SK-N-SH (cell line): ENCODE results near the gene TRAPPC2B. TPM values are rescaled to one million over a fixed set of nuclear protein-coding genes. Genes with fewer than 3 reads are reported as not detected.

Experiments
- CTCF ChIA-PET: fragments of 300-600, 350-600 bp; formaldehyde crosslinking; extraction: SDS; loops from one replicate; lab custom pipeline; 2021; lab: Yijun Ruan, JAX
- POLR2A ChIA-PET: fragments of 350-600 bp; sonication (Branson Sonifier 250); formaldehyde crosslinking; extraction: SDS; loops from one replicate; lab custom pipeline; 2020; ENCODE audit warnings: antibody characterized with exemption, inconsistent platforms; lab: Yijun Ruan, JAX
- DNase-seq: peaks from one replicate; pipeline ENCODE4 v3.0.0; 2012
- H2AFZ ChIP-seq: fragments of 200-600 bp; sonication (generic); 2 replicates; pipeline ENCODE4 v1.8.1; 2016; ENCODE audit warnings: antibody characterized with exemption, mild to moderate bottlenecking, low read depth
- H3F3A ChIP-seq: fragments of 200-600 bp; sonication (generic); replicated peaks from 2 replicates; pipeline ENCODE3; 2016; ENCODE audit warnings: antibody characterized with exemption, mild to moderate bottlenecking; ENCODE audit not compliant: insufficient read depth
- H3K27ac ChIP-seq, 2 experiments: fragments of 200-500 bp in 1 of 2; fragments of 200-600 bp in 1 of 2; sonication (Bioruptor generic) in 1 of 2; sonication (generic), shearing (Covaris generic) in 1 of 2; 2 replicates each; pipeline versions ENCODE4 v1.5.1 to v1.6.1; 2014 to 2016; ENCODE audit warnings: low read depth in 2 of 2, inconsistent platforms in 1 of 2, low read length in 1 of 2, mild to moderate bottlenecking in 1 of 2, mixed read lengths in 1 of 2
- H3K27me3 ChIP-seq: fragments of 200-600 bp; sonication (generic), shearing (Covaris generic); 2 replicates; pipeline ENCODE4 v1.6.1; 2016; ENCODE audit warnings: mixed run types; ENCODE audit not compliant: insufficient read depth
- H3K36me3 ChIP-seq, 2 experiments: fragments of 200-500 bp in 1 of 2; fragments of 200-600 bp in 1 of 2; sonication (Bioruptor generic) in 1 of 2; sonication (generic) in 1 of 2; replicated peaks in 1 of 2; 2 replicates each; pipeline versions ENCODE3 to v1.5.1; 2014 to 2016; ENCODE audit warnings: low read length in 1 of 2, mild to moderate bottlenecking in 1 of 2; ENCODE audit not compliant: insufficient read depth in 2 of 2, control insufficient read depth in 1 of 2
- H3K4me1 ChIP-seq, 2 experiments: fragments of 200-500 bp in 1 of 2; fragments of 200-600 bp in 1 of 2; sonication (Bioruptor generic) in 1 of 2; sonication (generic), shearing (Covaris generic) in 1 of 2; 2 replicates each; pipeline versions ENCODE4 v1.5.1 to v1.6.1; 2014 to 2016; ENCODE audit warnings: low read depth in 1 of 2, low read length in 1 of 2, mixed run types in 1 of 2; ENCODE audit not compliant: insufficient read depth in 2 of 2, control insufficient read depth in 1 of 2
- H3K4me2 ChIP-seq: fragments of 200-600 bp; sonication (generic), shearing (Covaris generic); 2 replicates; pipeline ENCODE4 v1.6.1; 2017; ENCODE audit warnings: mixed run types
- H3K4me3 ChIP-seq, 2 experiments: fragments of 200-500 bp in 1 of 2; fragments of 200-600 bp in 1 of 2; sonication (Bioruptor generic) in 1 of 2; sonication (generic), shearing (Covaris generic) in 1 of 2; 2 replicates each; pipeline versions ENCODE4 v1.5.1 to v1.8.1; 2014 to 2016; ENCODE audit warnings: low read depth in 2 of 2, inconsistent platforms in 1 of 2, low read length in 1 of 2, mild to moderate bottlenecking in 1 of 2, mixed read lengths in 1 of 2, moderate library complexity in 1 of 2
- H3K79me2 ChIP-seq: fragments of 200-600 bp; sonication (generic); 2 replicates; pipeline ENCODE4 v1.8.1; 2017; ENCODE audit warnings: mild to moderate bottlenecking; ENCODE audit not compliant: insufficient read depth
- H3K9ac ChIP-seq: fragments of 200-600 bp; sonication (generic); 2 replicates; pipeline ENCODE4 v1.6.1; 2017; ENCODE audit warnings: mixed run types
- H3K9me2 ChIP-seq: fragments of 200-600 bp; sonication (generic); 2 replicates; pipeline ENCODE4 v1.6.1; 2017; ENCODE audit warnings: mixed run types
- H3K9me3 ChIP-seq: fragments of 200-600 bp; sonication (generic); 2 replicates; pipeline ENCODE4 v1.6.1; 2017; ENCODE audit warnings: mixed run types, mild to moderate bottlenecking, moderate library complexity
- H4K20me1 ChIP-seq: fragments of 200-600 bp; sonication (generic); 2 replicates; pipeline ENCODE4 v1.6.1; 2017; ENCODE audit warnings: mild to moderate bottlenecking, mixed run types; ENCODE audit not compliant: insufficient read depth
- CHD2 ChIP-seq: fragments of 150-350 bp; IDR thresholded peaks from 2 replicates; pipeline ENCODE4 v1.6.1; 2018; ENCODE audit warnings: low read length; ENCODE audit not compliant: partially characterized antibody
- ELF1 ChIP-seq: IDR thresholded peaks from 2 replicates; pipeline ENCODE4 v1.4.0; 2012
- EZH2phosphoT487 ChIP-seq: fragments of 200-600 bp; sonication (generic); IDR thresholded peaks from 2 replicates; pipeline ENCODE4 v1.6.1; 2017; ENCODE audit warnings: low read depth, mixed run types, mild to moderate bottlenecking, antibody characterized with exemption, moderate library complexity, borderline replicate concordance
- FOSL2 ChIP-seq: IDR thresholded peaks from 2 replicates; pipeline ENCODE4 v1.4.0; 2012; ENCODE audit warnings: low read depth, mild to moderate bottlenecking, moderate library complexity, borderline replicate concordance
- FOXJ3 ChIP-seq: sonication (generic); formaldehyde crosslinking; IDR thresholded peaks from 2 replicates; pipeline ENCODE4 v1.5.1; 2020; ENCODE audit warnings: mild to moderate bottlenecking, missing genetic modification reagents
- FOXM1 ChIP-seq: IDR thresholded peaks from 2 replicates; pipeline ENCODE4 v1.4.0; 2012; ENCODE audit warnings: low read depth, mild to moderate bottlenecking
- IRF3 ChIP-seq: fragments of 150-350 bp; IDR thresholded peaks from 2 replicates; pipeline ENCODE4 v1.6.1; 2016; ENCODE audit warnings: mild to moderate bottlenecking, low read depth, low read length
- MEF2A ChIP-seq: IDR thresholded peaks from 2 replicates; pipeline ENCODE4 v1.4.0; 2012; ENCODE audit warnings: low read depth, borderline replicate concordance
- MXI1 ChIP-seq: IDR thresholded peaks from 2 replicates; pipeline ENCODE4 v1.6.1; 2012; ENCODE audit warnings: mild to moderate bottlenecking, low read depth, low read length, improper control_type of control experiment
- NFIC ChIP-seq: IDR thresholded peaks from 2 replicates; pipeline ENCODE4 v1.4.0; 2012; ENCODE audit warnings: borderline replicate concordance
- PBX3 ChIP-seq: IDR thresholded peaks from 2 replicates; pipeline ENCODE4; 2012
- RAD21 ChIP-seq: IDR thresholded peaks from 2 replicates; pipeline ENCODE4 v1.6.1; 2012; ENCODE audit warnings: mild to moderate bottlenecking, low read length
- RCOR1 ChIP-seq: fragments of 150-350 bp; IDR thresholded peaks from 2 replicates; pipeline ENCODE4 v1.6.1; 2017; ENCODE audit warnings: antibody characterized with exemption, low read length
- SIN3A ChIP-seq: IDR thresholded peaks from 2 replicates; pipeline ENCODE4 v1.6.1; 2012; ENCODE audit warnings: low read depth, mild to moderate bottlenecking, low read length, moderate library complexity, borderline replicate concordance
- TAF1 ChIP-seq: IDR thresholded peaks from 2 replicates; pipeline ENCODE4 v1.6.1; 2012; ENCODE audit warnings: low read depth, mild to moderate bottlenecking, low read length, moderate library complexity, borderline replicate concordance
- TCF12 ChIP-seq: IDR thresholded peaks from 2 replicates; pipeline ENCODE4 v1.4.0; 2012
- USF1 ChIP-seq: IDR thresholded peaks from 2 replicates; pipeline ENCODE4 v1.4.0; 2012; ENCODE audit warnings: low read depth, borderline replicate concordance
- YY1 ChIP-seq: IDR thresholded peaks from 2 replicates; pipeline ENCODE4 v1.4.0; 2012; ENCODE audit warnings: low read depth, mild to moderate bottlenecking
- ZBTB33 ChIP-seq: IDR thresholded peaks from 2 replicates; pipeline ENCODE4 v1.4.0; 2012; ENCODE audit warnings: low read depth, borderline replicate concordance
- WGBS: methylation state at CpG from one replicate; pipeline ENCODE4 v1.1.6; 2017; ENCODE audit warnings: low lambda C conversion rate; 5-methylcytosine and 5-hydroxymethylcytosine counted together
- polyA plus RNA-seq, 3 experiments: library from polyadenylated mRNA; depleted of rRNA; stranded (reverse); fragments of >200 nt; gene quantifications; 2 replicates each; pipeline ENCODE4 v1.2.3, GENCODE V29; 2012

Gene TRAPPC2B
- polyA plus RNA-seq, 1 of the 3 experiments (the other 2 are of a cell fraction) = 21.0 TPM

GRCh38 chr19:57321116-57321515, 42.2 kb upstream of the TRAPPC2B start:
- POLR2A ChIA-PET = no interaction called here

GRCh38 chr19:57321751-57322150, 41.6 kb upstream of the TRAPPC2B start:
- Histone ChIP-seq H3K27me3 (no peaks in the 10 kb centered on the region; the same call in 1 of the 2 replicates), H3K9ac (peak overlapping the region; percentile 92; the same call in 1 of the 2 replicates), H3K27ac (no peak overlapping the region), H3K4me1 (peaks cover 7 to 12% of the 10 kb centered on the region in 2 experiments; a peak in 2 of 4 replicates), H3F3A (peaks cover 5% of the 10 kb centered on the region), H3K9me2 (no peaks in the 10 kb centered on the region), H2AFZ (no peak overlapping the region), H4K20me1 (no peaks in the 10 kb centered on the region), H3K79me2 (peaks cover 48% of the 10 kb centered on the region), H3K36me3 (peaks cover 18 to 24% of the 10 kb centered on the region in 2 experiments), H3K9me3 (no peaks in the 10 kb centered on the region), H3K4me3 (peak overlapping the region; percentile 89 to 95), H3K4me2 (peak overlapping the region; percentile 93)
- ChIA-PET CTCF (no interaction called here), POLR2A (no interaction called here)
- WGBS = 47% methylated on average over 3 of the region's 3 CpGs
- TF ChIP-seq RAD21 = no peak
- DNase-seq = no peak

More at GRCh38 chr19:57321116-57321515, 42.2 kb upstream of the TRAPPC2B start:
- H2AFZ ChIP-seq = peak overlapping the region; percentile 93; the same call in 1 of the 2 replicates
- H3K9ac ChIP-seq = peak overlapping the region; percentile 92
- H3K4me3 ChIP-seq = peak overlapping the region; percentile 89 to 95
- H3K4me2 ChIP-seq = peak overlapping the region; percentile 93
- H4K20me1 ChIP-seq = no peaks in the 10 kb centered on the region
- H3K79me2 ChIP-seq = peaks cover 48% of the 10 kb centered on the region
- CTCF ChIA-PET = no interaction called here
- WGBS = 28% methylated on average over 8 of the region's 8 CpGs
- peak overlapping the region in 1 of 2 experiments; percentile 69; a peak in 1 of 4 replicates for H3K27ac ChIP-seq
- no peak for DNase-seq
- H3K4me1 ChIP-seq = peaks cover 7 to 12% of the 10 kb centered on the region in 2 experiments; a peak in 2 of 4 replicates
- peaks cover 5% of the 10 kb centered on the region for H3F3A ChIP-seq
- no peaks in the 10 kb centered on the region for H3K9me2 ChIP-seq
- no peaks in the 10 kb centered on the region; the same call in 1 of the 2 replicates for H3K27me3 ChIP-seq
- peaks cover 14 to 20% of the 10 kb centered on the region in 2 experiments for H3K36me3 ChIP-seq
- H3K9me3 ChIP-seq = no peaks in the 10 kb centered on the region
- TF ChIP-seq TAF1 (no peak), FOXJ3 (CRISPR knock-in tag) (no peak), SIN3A (no peak), ELF1 (no peak), EZH2phosphoT487 (no peak), FOSL2 (no peak), USF1 (no peak), FOXM1 (no peak), MXI1 (no peak), TCF12 (no peak)

- Histone ChIP-seq H3K9me3 (no peaks in the 10 kb centered on the region), H2AFZ (no peak overlapping the region), H3K27ac (no peak overlapping the region), H3K4me1 (peaks cover 7 to 12% of the 10 kb centered on the region in 2 experiments; a peak in 2 of 4 replicates), H3K36me3 (peaks cover 29 to 48% of the 10 kb centered on the region in 2 experiments), H4K20me1 (no peaks in the 10 kb centered on the region), H3K27me3 (no peaks in the 10 kb centered on the region), H3K79me2 (peaks cover 51% of the 10 kb centered on the region), H3F3A (peaks cover 3% of the 10 kb centered on the region), H3K4me3 (no peak overlapping the region), H3K9me2 (no peaks in the 10 kb centered on the region), H3K4me2 (no peak overlapping the region), H3K9ac (no peak overlapping the region)
- ChIA-PET CTCF (no interaction called here), POLR2A (no interaction called here)
- DNase-seq = no peak
- TF ChIP-seq RCOR1 = no peak
- TF ChIP-seq FOSL2 = no peak
- TF ChIP-seq CHD2 = no peak
- no peak for TF ChIP-seq MEF2A
- no peak for TF ChIP-seq YY1
- TF ChIP-seq IRF3 = no peak
- TF ChIP-seq PBX3 = no peak
- TF ChIP-seq NFIC = no peak
- no peak for TF ChIP-seq ZBTB33
These were observed 38.4 kb upstream of the TRAPPC2B start for GRCh38 chr19:57324992-57325391.
